Skeletal muscle satellite cell (primary cell): ENCODE results near the gene ADRA2B.
"Not testable (repeated sequence)": the region's sequence is repeated elsewhere in the genome, so short reads cannot be mapped to it uniquely, and the experiment has no call there.

ENCODE experiments used
- H3K27me3 ChIP-seq: 2 replicates; pipeline ENCODE4 v1.7.0; 2013; ENCODE audit warnings: low read length; ENCODE audit not compliant: control insufficient read depth, insufficient read depth
- H3K36me3 ChIP-seq: 2 replicates; pipeline ENCODE4 v1.7.0; 2013; ENCODE audit warnings: mild to moderate bottlenecking, control low read depth, low read length; ENCODE audit not compliant: insufficient read depth
- H3K4me1 ChIP-seq: 2 replicates; pipeline ENCODE4 v1.7.0; 2013; ENCODE audit warnings: low read length; ENCODE audit not compliant: control insufficient read depth, insufficient read depth
- H3K4me2 ChIP-seq: 2 replicates; pipeline ENCODE4 v1.7.0; 2013; ENCODE audit warnings: mild to moderate bottlenecking, low read length
- H3K4me3 ChIP-seq: 2 replicates; pipeline ENCODE4 v1.7.0; 2013; ENCODE audit warnings: low read length
- H3K9ac ChIP-seq: 2 replicates; pipeline ENCODE4 v1.7.0; 2013; ENCODE audit warnings: mild to moderate bottlenecking, low read depth, low read length, moderate library complexity
- H3K9me3 ChIP-seq: replicated peaks from 2 replicates; pipeline ENCODE4 v1.7.0; 2013; ENCODE audit warnings: mild to moderate bottlenecking, control low read depth, low read length

ADRA2B gene

GRCh38 chr2:96085541-96086355, 30.6 kb downstream of the ADRA2B start:
- Histone ChIP-seq H3K4me1 (no peaks in the 10 kb centered on the region), H3K36me3 (no peaks in the 10 kb centered on the region), H3K4me2 (no peak overlapping the region), H3K9ac (no peak overlapping the region), H3K4me3 (no peak overlapping the region), H3K9me3 (no peaks in the 10 kb centered on the region), H3K27me3 (peaks cover 52% of the 10 kb centered on the region)

DNA sequence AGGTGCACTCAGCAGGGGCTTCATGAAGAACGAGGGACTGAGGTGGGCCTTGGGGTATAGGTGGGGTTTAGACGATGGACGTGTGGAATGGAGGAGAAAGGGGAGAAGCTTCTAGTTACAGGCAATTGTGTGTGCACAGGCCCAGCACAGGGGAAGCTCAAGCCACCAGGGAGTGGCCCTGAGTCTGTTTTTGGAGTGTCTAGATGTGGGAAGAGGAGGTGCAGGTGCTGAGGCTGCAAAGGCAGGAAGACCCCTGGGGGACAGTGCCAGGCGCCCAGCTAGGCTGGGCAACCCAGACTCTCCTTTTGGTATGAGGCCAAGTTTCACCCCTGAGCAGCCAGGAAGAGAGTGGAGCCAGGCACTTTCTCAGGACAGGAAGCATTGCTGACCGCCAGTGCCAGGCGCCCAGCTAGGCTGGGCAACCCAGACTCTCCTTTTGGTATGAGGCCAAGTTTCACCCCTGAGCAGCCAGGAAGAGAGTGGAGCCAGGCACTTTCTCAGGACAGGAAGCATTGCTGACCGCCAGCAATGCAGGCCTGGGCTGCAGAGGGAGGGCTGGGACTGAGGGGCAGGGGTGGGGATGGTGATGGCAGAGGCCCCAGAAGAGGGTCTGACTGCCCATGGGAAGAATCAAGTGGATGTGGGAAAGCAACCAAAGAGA, 31.4 kb downstream of the ADRA2B start:
- H3K4me2 ChIP-seq, H3K4me1 ChIP-seq, H3K36me3 ChIP-seq, H3K9ac ChIP-seq, H3K9me3 ChIP-seq, H3K4me3 ChIP-seq: not testable (repeated sequence)
- peaks cover 57% of the 10 kb centered on the region for H3K27me3 ChIP-seq

- H3K4me1 ChIP-seq: no peaks in the 10 kb centered on the region
- H3K9ac ChIP-seq: no peak overlapping the region
- H3K27me3 ChIP-seq: peaks cover 58% of the 10 kb centered on the region
- no peak overlapping the region for H3K4me2 ChIP-seq
- no peak overlapping the region for H3K4me3 ChIP-seq
- H3K36me3 ChIP-seq: no peaks in the 10 kb centered on the region
- H3K9me3 ChIP-seq: no peaks in the 10 kb centered on the region
Observed at GRCh38 chr2:96083989-96084857, 32.1 kb downstream of the ADRA2B start.

GRCh38 chr2:96083064-96083939, 33.1 kb downstream of the ADRA2B start:
- H3K9ac ChIP-seq: no peak overlapping the region
- no peak overlapping the region for H3K4me3 ChIP-seq
- no peaks in the 10 kb centered on the region for H3K4me1 ChIP-seq
- no peaks in the 10 kb centered on the region for H3K36me3 ChIP-seq
- H3K27me3 ChIP-seq: peaks cover 52% of the 10 kb centered on the region
- no peaks in the 10 kb centered on the region for H3K9me3 ChIP-seq
- no peak overlapping the region for H3K4me2 ChIP-seq

DNA sequence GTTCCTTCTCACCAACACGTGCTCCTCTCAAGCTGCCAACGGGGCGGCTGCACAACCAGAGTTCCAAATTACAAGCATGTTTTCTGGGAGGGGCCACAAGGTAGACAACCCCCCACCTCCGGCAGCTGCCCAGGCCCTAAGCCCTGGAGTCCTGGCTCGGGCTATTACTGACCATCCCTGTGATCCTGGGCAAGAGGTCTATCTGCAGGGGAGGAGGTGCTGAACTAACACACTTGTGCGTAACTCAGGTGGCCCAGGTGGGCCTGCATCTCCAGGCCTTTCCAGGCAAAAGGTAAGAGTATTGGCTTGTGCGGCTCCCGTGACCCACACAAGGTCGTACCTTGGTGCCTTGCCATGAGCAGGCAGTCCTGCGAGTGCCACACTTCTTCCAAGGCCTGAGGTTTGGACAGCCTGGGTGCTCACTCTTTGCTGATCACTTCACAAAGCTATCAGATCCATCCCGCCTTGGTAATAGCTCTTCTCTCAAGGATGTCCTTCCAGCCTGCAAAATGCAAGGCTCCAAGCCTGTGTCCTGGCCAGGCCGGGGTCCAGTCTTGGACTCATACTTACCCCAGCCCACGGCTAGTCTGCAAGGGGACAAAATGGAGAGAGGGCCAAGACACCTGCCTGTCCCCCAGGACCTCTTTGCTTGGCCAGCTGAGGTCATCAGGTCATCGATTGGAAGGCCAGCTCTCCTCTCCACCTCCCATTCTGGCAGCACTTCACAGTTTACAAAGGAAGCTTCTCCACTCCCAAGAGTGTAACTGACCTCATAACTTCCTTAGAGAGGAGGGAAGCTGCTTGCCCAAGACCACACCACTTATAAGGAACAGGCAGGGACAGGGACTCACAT, 33.9 kb downstream of the ADRA2B start:
- Histone ChIP-seq H3K4me2 (no peak overlapping the region), H3K9ac (no peak overlapping the region), H3K27me3 (peaks cover 48% of the 10 kb centered on the region), H3K4me1 (no peaks in the 10 kb centered on the region), H3K4me3 (no peak overlapping the region), H3K36me3 (no peaks in the 10 kb centered on the region), H3K9me3 (no peaks in the 10 kb centered on the region)

DNA sequence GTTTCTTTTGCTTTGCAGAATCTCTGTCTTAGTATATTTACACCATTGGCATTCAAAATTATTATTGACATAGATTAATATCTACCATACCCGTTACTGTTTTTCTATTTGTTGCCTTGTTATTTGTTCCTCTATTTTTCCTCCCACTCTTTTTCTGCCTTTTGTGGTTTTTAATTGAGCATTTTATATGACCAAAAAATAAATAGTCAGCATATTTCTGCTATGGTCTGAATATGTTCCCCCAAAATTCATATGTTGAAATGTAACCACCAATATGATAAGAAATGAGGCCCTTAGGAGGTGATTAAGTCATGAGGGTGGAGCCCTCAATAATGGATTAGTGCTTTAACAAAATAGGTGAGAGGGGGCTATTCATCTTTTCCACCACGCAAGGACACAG, 35.3 kb downstream of the ADRA2B start:
- Histone ChIP-seq H3K36me3 (no peaks in the 10 kb centered on the region), H3K4me3 (no peak overlapping the region), H3K4me2 (no peak overlapping the region), H3K4me1 (no peaks in the 10 kb centered on the region), H3K9me3 (no peaks in the 10 kb centered on the region), H3K9ac (no peak overlapping the region), H3K27me3 (peaks cover 45% of the 10 kb centered on the region)

DNA sequence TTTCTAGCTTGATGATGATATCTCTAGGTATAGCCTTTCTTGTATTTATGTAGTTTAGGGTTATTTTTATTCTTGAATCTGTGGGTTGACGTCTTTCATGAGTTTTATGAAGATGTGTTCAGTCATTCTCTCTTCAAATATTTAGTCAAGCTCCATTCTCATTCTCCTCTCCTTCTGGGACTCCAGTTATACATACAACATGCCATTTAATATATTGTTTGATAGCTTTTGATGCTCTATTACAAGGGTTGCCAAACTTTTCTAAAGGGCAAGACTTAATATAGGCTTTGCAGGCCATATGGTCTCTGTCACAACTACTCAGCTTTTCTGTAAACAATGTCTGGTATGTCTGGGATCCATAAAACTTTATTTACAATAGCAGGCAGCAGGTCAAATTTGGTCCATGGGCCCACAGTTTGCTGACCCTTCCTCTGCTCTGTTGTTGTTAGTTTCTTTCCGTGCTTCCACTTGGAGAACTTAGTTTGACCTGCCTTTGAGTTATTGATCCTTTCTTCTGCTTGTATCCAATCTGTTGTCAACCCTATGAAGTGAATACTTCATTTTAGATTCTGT, 41.1 kb downstream of the ADRA2B start:
- no peaks in the 10 kb centered on the region for H3K36me3 ChIP-seq
- H3K27me3 ChIP-seq: peaks cover 54% of the 10 kb centered on the region
- H3K4me3 ChIP-seq: no peak overlapping the region
- H3K9ac ChIP-seq: no peak overlapping the region
- H3K9me3 ChIP-seq: no peaks in the 10 kb centered on the region
- peaks cover 2% of the 10 kb centered on the region for H3K4me1 ChIP-seq
- H3K4me2 ChIP-seq: no peak overlapping the region

GRCh38 chr2:96074156-96074555, 42.2 kb downstream of the ADRA2B start:
- Histone ChIP-seq H3K9me3 (no peaks in the 10 kb centered on the region), H3K4me3 (no peak overlapping the region), H3K9ac (no peak overlapping the region), H3K4me1 (peaks cover 6% of the 10 kb centered on the region), H3K27me3 (peaks cover 47% of the 10 kb centered on the region), H3K36me3 (no peaks in the 10 kb centered on the region), H3K4me2 (no peak overlapping the region)

DNA sequence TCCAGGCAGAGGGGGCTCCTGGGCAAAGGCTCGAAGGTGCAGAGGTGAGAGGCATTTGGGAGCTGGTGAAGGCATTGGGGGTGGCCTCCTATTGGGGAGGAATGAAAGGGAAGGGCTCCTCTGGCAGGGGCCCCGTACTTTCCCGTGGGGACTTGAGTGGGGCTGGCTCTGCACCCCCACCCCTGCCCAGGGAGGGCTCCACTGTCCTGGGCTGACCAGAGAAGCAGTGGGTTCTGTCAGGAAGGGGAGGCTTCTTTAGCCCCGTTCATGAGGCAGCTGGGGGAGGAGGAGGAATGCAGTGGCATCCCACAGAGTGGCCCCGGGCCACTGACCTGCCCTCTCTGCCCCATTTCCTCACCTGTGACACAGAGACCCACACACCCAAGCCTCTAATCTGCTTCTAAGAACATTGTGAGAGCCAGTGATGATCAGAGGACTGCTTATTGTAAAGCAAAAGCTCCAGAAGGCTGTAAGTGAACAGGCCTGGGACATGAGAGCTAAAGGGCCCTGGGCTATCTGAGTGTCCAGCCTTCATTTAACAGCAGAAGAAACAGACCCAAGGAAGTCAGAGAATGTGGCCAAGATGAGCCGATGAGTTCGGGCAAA, 43.1 kb downstream of the ADRA2B start:
- H3K4me2 ChIP-seq: no peak overlapping the region
- H3K27me3 ChIP-seq: peaks cover 44% of the 10 kb centered on the region
- no peaks in the 10 kb centered on the region for H3K9me3 ChIP-seq
- H3K4me3 ChIP-seq: no peak overlapping the region
- H3K36me3 ChIP-seq: no peaks in the 10 kb centered on the region
- no peak overlapping the region for H3K9ac ChIP-seq
- peaks cover 6% of the 10 kb centered on the region for H3K4me1 ChIP-seq

DNA sequence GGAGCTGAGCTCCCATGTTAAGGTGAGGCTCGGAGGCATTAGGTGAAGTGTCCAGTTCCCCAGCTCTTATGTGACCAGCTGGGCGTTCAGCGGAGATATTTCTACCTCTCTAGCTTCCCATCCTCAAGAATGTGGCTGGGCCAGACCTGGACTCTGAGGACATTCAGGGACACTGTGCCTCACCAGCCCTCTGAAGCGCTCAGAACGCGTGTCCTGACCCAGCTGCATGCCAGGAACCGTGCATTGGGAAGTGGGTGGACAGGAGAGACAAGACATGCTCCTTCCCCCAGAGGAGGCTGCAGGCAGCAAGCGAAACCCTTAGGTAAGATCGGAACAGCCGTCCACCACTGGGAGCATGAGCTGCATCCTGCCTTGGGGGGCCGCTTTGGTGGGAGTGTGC, 43.6 kb downstream of the ADRA2B start:
- no peak overlapping the region for H3K4me3 ChIP-seq
- H3K27me3 ChIP-seq: peaks cover 41% of the 10 kb centered on the region
- peaks cover 6% of the 10 kb centered on the region for H3K4me1 ChIP-seq
- H3K36me3 ChIP-seq: no peaks in the 10 kb centered on the region
- H3K4me2 ChIP-seq: no peak overlapping the region
- H3K9me3 ChIP-seq: no peaks in the 10 kb centered on the region
- H3K9ac ChIP-seq: no peak overlapping the region
